GM12892 (cell line): ENCODE data around the gene TANGO2.

ENCODE experiments used
- POLR2A ChIP-seq: IDR thresholded peaks from 2 replicates; pipeline ENCODE4 v1.6.1; 2011; ENCODE audit warnings: low read depth, low read length, control low read depth
- POLR2AphosphoS5 ChIP-seq: IDR thresholded peaks from 2 replicates; pipeline ENCODE4 v1.6.1; 2011; ENCODE audit warnings: low read depth, low read length, control low read depth
- TAF1 ChIP-seq: IDR thresholded peaks from 2 replicates; pipeline ENCODE4 v1.6.1; 2011; ENCODE audit warnings: low read depth, mild to moderate bottlenecking, control low read depth, low read length, borderline replicate concordance

DNA sequence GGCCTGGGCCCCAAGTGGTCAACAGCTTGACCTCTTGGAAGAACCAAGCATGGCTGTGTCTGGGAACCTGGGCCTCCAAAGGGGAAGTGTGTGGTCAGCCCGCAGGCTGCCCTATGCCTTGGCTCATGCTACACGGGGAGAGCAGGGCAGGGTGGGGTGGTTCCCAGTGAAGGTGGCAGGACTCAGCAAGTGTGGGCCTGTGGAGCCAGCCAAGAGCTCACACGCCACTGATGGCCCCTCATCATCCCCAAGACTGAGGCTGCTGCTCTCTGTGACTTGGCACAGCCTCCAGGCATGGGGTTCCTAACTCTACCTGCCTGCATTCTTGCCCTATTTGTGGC lies 43.2 kb downstream of the TANGO2 start:
- TF ChIP-seq POLR2A (no peak), TAF1 (no peak), POLR2AphosphoS5 (no peak)
